Non-pigmented ciliary epithelial cell (primary cell): ENCODE results near the gene MINDY1.

Experiments used
- DNase-seq: peaks from one replicate; pipeline ENCODE4 v3.0.0-alpha.2; 2010; ENCODE audit warnings: low read depth

Gene MINDY1

DNA sequence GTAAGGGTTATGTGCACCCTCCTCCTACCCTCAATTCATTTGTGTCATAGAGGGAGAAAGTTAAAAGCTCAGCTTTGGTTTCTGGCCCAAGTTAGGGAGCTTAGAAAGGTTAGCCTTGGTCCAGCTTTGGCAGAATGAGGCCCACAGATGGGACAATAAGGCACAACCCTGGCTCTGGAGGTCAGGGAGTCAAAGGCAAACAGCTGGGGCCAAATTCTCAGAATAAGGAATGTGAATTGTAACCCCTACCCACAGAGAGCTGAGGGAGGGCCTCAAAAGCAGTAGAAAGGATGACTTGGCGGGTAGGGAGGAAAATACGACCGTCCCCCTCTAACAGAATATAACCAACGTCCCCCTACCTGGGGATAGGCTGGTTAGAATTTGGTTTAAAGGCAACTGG, 41.1 kb downstream of the MINDY1 start:
- DNase-seq: no peak

- DNase-seq: no peak
Observed at GRCh38 chr1:150964164-150964489, 42.6 kb downstream of the MINDY1 start.

- no peak for DNase-seq
Observed at GRCh38 chr1:150963321-150964163, 43.2 kb downstream of the MINDY1 start.

DNA sequence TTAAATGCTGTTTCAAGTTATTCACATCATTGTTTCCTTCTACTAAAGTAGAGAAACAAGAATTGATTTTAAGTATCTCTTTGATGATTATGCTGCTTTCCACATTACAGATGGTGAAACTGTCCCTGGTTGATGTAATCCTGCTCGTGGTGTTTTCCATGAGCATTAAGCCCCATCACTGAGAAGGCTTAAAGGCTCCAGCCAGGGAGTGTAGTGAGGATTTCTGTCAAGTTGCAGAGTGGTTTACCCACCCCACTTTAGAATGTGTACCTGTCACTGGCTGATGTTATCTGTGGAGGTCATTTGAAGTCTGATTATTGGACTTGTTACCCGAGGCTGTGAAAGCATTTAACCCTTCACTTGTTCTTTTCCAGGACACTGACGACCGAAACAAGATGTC, 44.9 kb downstream of the MINDY1 start:
- no peak for DNase-seq

GRCh38 chr1:150960646-150961045, 46.1 kb downstream of the MINDY1 start:
- no peak for DNase-seq

GRCh38 chr1:150957666-150958065, 49.0 kb downstream of the MINDY1 start:
- no peak for DNase-seq

DNA sequence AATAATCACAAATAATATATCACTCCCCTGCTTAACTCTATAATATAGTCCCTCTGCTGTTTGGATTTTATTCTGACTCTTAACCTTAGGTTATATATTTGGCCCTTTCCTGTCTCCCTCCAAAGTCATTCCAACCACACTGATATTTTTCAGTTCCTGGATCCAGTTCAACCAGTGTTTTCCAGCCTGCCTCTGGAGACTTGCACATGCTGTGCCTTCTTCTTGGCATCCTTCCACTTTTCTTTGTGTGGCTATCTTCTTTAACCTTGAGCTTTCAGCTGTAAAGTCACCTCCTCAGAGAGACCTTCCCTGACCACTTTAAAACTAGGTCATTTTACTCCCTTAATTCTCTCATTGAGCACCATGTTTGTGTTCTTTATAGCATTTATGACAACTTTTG, 51.4 kb downstream of the MINDY1 start:
- DNase-seq: no peak

- no peak for DNase-seq
Observed at GRCh38 chr1:150954708-150955107, 52.0 kb downstream of the MINDY1 start.
